Muscle layer of duodenum (tissue), 2 donors: Measurements from ENCODE around the gene SCG2.

Source experiments
- H3K27ac ChIP-seq: one replicate; pipeline ENCODE4 v1.7.0; 2013; ENCODE audit warnings: mild to moderate bottlenecking, low read length
- H3K27me3 ChIP-seq: one replicate; pipeline ENCODE4 v1.7.0; 2013; ENCODE audit warnings: low read depth, mild to moderate bottlenecking, control low read depth, low read length
- H3K36me3 ChIP-seq, 2 donors: one replicate each; pipeline ENCODE4 v1.7.0; 2013; ENCODE audit warnings: low read length in 2 of 2, control low read depth in 1 of 2, mild to moderate bottlenecking in 1 of 2; ENCODE audit not compliant: insufficient read depth in 2 of 2, control insufficient read depth in 1 of 2
- H3K4me1 ChIP-seq, 2 donors: one replicate each; pipeline ENCODE4 v1.7.0; 2013; ENCODE audit warnings: low read length in 2 of 2, mild to moderate bottlenecking in 2 of 2, control low read depth in 1 of 2, moderate library complexity in 1 of 2; ENCODE audit not compliant: insufficient read depth in 2 of 2, control insufficient read depth in 1 of 2
- H3K4me3 ChIP-seq, 2 donors: one replicate each; pipeline ENCODE4 v1.7.0; 2013; ENCODE audit warnings: low read length in 2 of 2, low read depth in 1 of 2, mild to moderate bottlenecking in 1 of 2
- H3K9me3 ChIP-seq, 2 donors: one replicate each; pipeline ENCODE4 v1.7.0; 2013; ENCODE audit warnings: low read length in 2 of 2, control low read depth in 1 of 2, mild to moderate bottlenecking in 1 of 2; ENCODE audit not compliant: control insufficient read depth in 1 of 2
- donor health status: healthy.

SCG2 gene

GRCh38 chr2:223566396-223566795 is 35.8 kb downstream of the SCG2 start:
- no peaks in the 10 kb centered on the region for H3K27me3 ChIP-seq
- no peak overlapping the region for H3K27ac ChIP-seq
- H3K36me3 ChIP-seq, result no peaks in the 10 kb centered on the region
- no peaks in the 10 kb centered on the region for H3K9me3 ChIP-seq
- H3K4me1 ChIP-seq, result no peaks in the 10 kb centered on the region
- H3K4me3 ChIP-seq, result no peak overlapping the region

- Histone ChIP-seq H3K4me1 (peaks cover 0 to 3% of the 10 kb centered on the region in 2 donors), H3K27ac (no peak overlapping the region), H3K36me3 (no peaks in the 10 kb centered on the region), H3K4me3 (no peak overlapping the region), H3K9me3 (no peaks in the 10 kb centered on the region), H3K27me3 (no peaks in the 10 kb centered on the region)
These were observed 38.7 kb downstream of the SCG2 start for GRCh38 chr2:223563462-223563861.

DNA sequence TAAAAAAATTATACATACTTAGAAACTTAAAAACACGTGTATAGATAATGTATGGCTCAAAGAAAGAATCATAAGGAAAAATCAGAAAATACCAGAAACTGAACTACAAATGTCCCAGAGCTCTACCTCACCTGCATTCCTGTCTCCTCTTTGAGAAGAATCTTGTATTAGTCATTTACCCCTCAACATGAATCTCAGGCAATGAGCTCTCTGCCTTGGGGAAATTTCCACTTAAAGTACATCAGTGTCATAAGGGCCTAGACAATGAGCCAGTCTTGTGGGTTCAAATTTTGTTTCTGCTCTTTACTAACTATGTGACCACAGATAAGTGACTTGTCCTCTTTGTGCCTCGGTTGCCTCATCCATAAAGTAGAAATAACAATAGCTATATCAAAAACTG is 40.1 kb downstream of the SCG2 start:
- Histone ChIP-seq H3K27me3 (no peaks in the 10 kb centered on the region), H3K4me1 (peaks cover 0 to 3% of the 10 kb centered on the region in 2 donors), H3K9me3 (no peaks in the 10 kb centered on the region), H3K27ac (no peak overlapping the region), H3K36me3 (no peaks in the 10 kb centered on the region), H3K4me3 (no peak overlapping the region)

- Histone ChIP-seq H3K4me1 (peaks cover 0 to 3% of the 10 kb centered on the region in 2 donors), H3K4me3 (no peak overlapping the region), H3K27me3 (no peaks in the 10 kb centered on the region), H3K27ac (no peak overlapping the region), H3K36me3 (no peaks in the 10 kb centered on the region), H3K9me3 (no peaks in the 10 kb centered on the region)
These were observed 41.3 kb downstream of the SCG2 start for GRCh38 chr2:223560749-223561435.

- H3K4me3 ChIP-seq, result no peak overlapping the region
- peaks cover 0 to 3% of the 10 kb centered on the region in 2 donors for H3K4me1 ChIP-seq
- no peaks in the 10 kb centered on the region for H3K9me3 ChIP-seq
- H3K36me3 ChIP-seq, result no peaks in the 10 kb centered on the region
- no peak overlapping the region for H3K27ac ChIP-seq
- no peaks in the 10 kb centered on the region for H3K27me3 ChIP-seq
These were observed 43.2 kb downstream of the SCG2 start for GRCh38 chr2:223558970-223559369.

DNA sequence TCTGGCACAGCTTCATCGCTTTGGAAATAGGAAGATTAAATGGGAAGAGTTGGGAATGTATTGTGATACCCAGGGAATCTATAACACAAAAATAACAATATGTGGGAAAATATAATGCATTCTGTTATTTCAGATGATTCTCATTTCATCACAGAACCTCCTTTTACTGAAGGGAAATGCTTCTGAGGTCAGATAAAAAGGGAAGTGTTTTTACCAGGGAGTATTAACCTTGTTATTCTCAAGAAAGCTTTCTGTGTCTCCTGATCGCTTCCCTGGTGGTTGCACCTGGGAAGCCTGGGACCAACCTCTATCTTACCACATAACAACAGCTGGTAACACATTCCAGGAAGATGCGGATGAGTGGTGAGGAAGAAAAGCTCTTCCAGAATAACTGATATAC is 47.2 kb downstream of the SCG2 start:
- H3K36me3 ChIP-seq, result no peaks in the 10 kb centered on the region
- no peaks in the 10 kb centered on the region for H3K27me3 ChIP-seq
- no peak overlapping the region for H3K27ac ChIP-seq
- no peaks in the 10 kb centered on the region for H3K9me3 ChIP-seq
- no peak overlapping the region for H3K4me3 ChIP-seq
- H3K4me1 ChIP-seq, result no peaks in the 10 kb centered on the region

- Histone ChIP-seq H3K4me3 (no peak overlapping the region), H3K27me3 (no peaks in the 10 kb centered on the region), H3K36me3 (no peaks in the 10 kb centered on the region), H3K9me3 (no peaks in the 10 kb centered on the region), H3K4me1 (no peaks in the 10 kb centered on the region), H3K27ac (no peak overlapping the region)
These were observed 52.9 kb downstream of the SCG2 start for GRCh38 chr2:223549215-223549614.

- no peaks in the 10 kb centered on the region for H3K27me3 ChIP-seq
- H3K27ac ChIP-seq, result no peak overlapping the region
- H3K9me3 ChIP-seq, result no peaks in the 10 kb centered on the region
- H3K4me1 ChIP-seq, result no peaks in the 10 kb centered on the region
- no peaks in the 10 kb centered on the region for H3K36me3 ChIP-seq
- H3K4me3 ChIP-seq, result no peak overlapping the region
These were observed 54.0 kb downstream of the SCG2 start for GRCh38 chr2:223548194-223548593.
